Fibroblast of mammary gland (primary cell): ENCODE measurements around the gene SLC22A23.

Experiments
- DNase-seq: peaks from one replicate; pipeline ENCODE4 v3.0.0-alpha.2; 2010; ENCODE audit warnings: low read depth
- H3K4me3 ChIP-seq: 2 replicates; pipeline ENCODE4 v1.5.1; 2011; ENCODE audit warnings: low read depth, mild to moderate bottlenecking, low read length, moderate library complexity; ENCODE audit not compliant: control insufficient read depth
- CTCF ChIP-seq: conservative IDR thresholded peaks from 2 replicates; pipeline ENCODE4 v1.5.1; 2011; ENCODE audit warnings: low read depth, low read length, inconsistent platforms; ENCODE audit not compliant: control insufficient read depth, insufficient read depth

Gene SLC22A23

GRCh38 chr6:3458706-3459421 lies 2.0 kb upstream of the SLC22A23 start:
- DNase-seq = no peak
- no peak for TF ChIP-seq CTCF
- no peak overlapping the region for H3K4me3 ChIP-seq

GRCh38 chr6:3457710-3458602 lies 1.1 kb upstream of the SLC22A23 start:
- H3K4me3 ChIP-seq = peak overlapping the region; percentile 35
- no peak for TF ChIP-seq CTCF
- no peak for DNase-seq

GRCh38 chr6:3456395-3456897 lies 404 bp downstream of the SLC22A23 start:
- no peak for DNase-seq
- no peak for TF ChIP-seq CTCF
- H3K4me3 ChIP-seq = peak overlapping the region; percentile 64

DNA sequence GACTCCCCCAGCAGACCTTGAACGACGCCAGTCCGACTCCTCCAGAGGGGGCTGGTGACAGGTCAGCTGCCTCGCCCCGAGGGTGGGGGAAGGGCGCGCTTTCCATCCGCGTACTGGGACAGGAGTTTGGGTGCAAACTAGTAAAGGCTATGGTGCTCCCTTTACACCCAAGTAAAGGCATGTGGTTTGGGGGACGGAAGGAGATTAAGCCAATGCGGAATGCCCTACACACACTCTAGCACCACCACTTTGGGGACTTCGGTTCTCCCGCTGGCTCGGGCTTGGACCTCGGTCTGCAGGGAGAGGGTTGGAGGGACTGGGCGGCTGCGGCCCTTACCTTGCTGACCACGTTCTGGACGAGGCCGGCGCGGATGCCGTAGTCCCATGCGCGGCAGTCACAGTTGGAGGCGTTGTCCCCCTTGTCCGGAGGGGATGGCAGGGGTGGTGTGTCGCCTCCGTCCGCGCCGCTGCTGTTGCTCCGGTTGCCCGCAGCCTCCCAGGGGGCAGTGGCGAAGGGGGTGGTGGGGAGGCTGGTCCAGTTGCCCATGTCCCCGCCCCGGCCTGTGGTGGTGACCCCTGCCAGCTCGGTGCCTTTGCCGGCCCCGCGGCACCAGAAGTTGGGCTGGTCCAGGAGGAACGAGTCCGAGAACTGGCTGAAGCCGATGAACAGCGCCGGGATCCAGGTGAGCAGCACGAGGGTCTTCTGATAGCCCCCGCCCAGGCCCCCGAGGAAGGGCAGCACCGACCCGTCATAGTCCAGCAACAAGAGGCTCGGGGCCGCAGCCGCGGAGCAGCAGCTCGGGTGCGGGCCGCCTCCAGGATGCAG lies 1.1 kb downstream of the SLC22A23 start:
- no peak for DNase-seq
- no peak for TF ChIP-seq CTCF
- peak overlapping the region; percentile 64 for H3K4me3 ChIP-seq

DNA sequence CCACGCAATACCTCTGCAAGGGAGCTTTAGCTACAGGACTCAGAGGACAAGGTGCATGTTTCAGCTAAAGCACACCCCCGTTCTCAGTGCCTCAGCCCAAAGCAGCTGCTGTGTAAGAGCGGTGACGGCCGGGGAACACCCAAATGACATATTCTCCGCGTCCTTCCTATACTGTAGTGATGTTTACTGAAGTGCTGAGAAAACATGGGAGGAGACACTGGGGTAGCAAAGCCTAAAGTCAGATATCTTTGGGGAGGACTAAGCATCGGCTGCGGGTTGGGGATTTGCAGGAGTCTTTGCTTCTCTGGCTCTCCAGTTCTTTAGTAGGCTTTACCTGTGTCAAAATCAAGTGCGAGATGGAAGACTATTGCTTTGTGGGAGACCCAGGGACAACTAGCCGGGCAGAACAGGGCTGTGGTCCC lies 1.7 kb downstream of the SLC22A23 start:
- no peak for DNase-seq
- H3K4me3 ChIP-seq = peak overlapping the region; percentile 64
- no peak for TF ChIP-seq CTCF
